Measurements from ENCODE around the gene TSC22D4. TPM values are rescaled to one million over a fixed set of nuclear protein-coding genes. Genes with fewer than 3 reads are reported as not detected.

TSC22D4 gene
- total and polyA plus RNA-seq, 5 experiments from 2014 or later: 30.3 to 129 (median 35.9) TPM

DNA sequence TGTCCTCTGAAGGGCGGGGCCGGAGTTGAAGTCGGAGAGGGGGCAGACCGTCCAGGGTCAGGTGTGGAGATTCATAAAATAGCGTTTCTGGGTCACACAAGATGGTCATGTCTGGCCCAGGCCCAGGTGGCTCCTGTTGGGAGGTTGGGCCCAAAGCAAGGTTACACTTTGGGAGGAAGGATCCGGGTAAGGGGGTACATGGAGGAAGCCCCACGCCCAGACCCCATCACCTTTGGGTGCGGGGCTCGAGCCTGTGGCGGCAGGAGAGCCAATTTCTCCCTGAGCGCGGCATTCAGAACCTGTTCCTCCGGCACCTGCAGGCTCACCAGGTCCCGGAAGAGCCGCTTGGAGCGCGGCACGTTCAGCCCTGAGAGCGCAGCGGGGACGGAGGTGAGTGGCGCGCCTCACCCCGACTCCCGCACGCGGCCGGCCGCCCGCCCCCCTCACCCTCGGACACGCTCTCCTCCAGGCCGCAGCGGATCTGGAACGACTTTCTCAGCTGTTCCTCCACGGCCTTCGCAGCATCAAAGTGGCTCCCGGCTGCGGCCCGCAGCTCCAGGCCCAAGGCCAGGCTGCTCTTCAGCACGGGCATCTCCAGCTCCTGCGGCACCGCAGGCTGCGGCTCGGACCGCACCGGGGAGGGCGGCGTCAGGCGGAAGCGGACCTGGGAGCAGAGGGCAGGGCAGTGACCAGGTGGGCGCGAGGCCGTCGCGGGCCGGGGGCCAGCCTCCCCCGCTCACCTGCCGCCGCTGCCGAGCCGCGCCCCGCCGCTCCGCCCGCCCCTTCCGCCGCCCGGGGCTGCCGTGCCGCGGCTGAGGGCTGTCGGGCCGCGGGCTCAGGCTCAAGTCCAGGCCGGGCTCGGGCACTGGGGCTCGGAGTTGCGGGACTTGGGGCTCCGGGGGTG is 43.4 kb downstream of the TSC22D4 start:
- Mint-ChIP-seq H3K4me1 (peaks cover 18 to 50% (median 48%) of the 10 kb centered on the region in 4 donors), H3K36me3 (peaks cover 2 to 35% (median 5%) of the 10 kb centered on the region in 3 donors), H3K27me3 (no peaks in the 10 kb centered on the region), H3K27ac (peak overlapping the region; percentile 84 to 98 (median 96)), H3K9me3 (peaks cover 0 to 2% (median 0%) of the 10 kb centered on the region in 9 donors), H3K4me3 (peak overlapping the region; percentile 85 to 97 (median 94))
- POLR2A ChIA-PET: interaction anchor here (0.5 to 5.0 kb wide), 26 partner anchors 7 to 811 kb away, joined by 3 to 57 read pairs (median 6); partner anchors contain the start of genes AGFG2, AP4M1, FBXO24 and LAMTOR4
- peak; percentile 34 to 50 for ATAC-seq
- peak in 9 of 10 donors; percentile 25 to 69 (median 49) for DNase-seq

GRCh38 chr7:100434297-100435144 is 44.5 kb downstream of the TSC22D4 start:
- Mint-ChIP-seq H3K9me3 (peaks cover 0 to 3% (median 0%) of the 10 kb centered on the region in 9 donors), H3K4me3 (peak overlapping the region; percentile 82 to 94 (median 89)), H3K27ac (peak overlapping the region; percentile 84 to 97 (median 93)), H3K4me1 (peaks cover 22 to 56% (median 54%) of the 10 kb centered on the region in 4 donors), H3K27me3 (peaks cover 0 to 2% (median 0%) of the 10 kb centered on the region in 5 donors), H3K36me3 (peaks cover 4 to 38% (median 5%) of the 10 kb centered on the region in 3 donors)
- ATAC-seq (no peak), DNase-seq (peak in 1 of 10 donors; percentile 22)
- POLR2A ChIA-PET: interaction anchor here (0.9 to 5.0 kb wide), 9 partner anchors 11 to 345 kb away, joined by 3 to 31 read pairs (median 4); partner anchors contain the start of genes COPS6, FBXO24, LRCH4 and MBLAC1

DNA sequence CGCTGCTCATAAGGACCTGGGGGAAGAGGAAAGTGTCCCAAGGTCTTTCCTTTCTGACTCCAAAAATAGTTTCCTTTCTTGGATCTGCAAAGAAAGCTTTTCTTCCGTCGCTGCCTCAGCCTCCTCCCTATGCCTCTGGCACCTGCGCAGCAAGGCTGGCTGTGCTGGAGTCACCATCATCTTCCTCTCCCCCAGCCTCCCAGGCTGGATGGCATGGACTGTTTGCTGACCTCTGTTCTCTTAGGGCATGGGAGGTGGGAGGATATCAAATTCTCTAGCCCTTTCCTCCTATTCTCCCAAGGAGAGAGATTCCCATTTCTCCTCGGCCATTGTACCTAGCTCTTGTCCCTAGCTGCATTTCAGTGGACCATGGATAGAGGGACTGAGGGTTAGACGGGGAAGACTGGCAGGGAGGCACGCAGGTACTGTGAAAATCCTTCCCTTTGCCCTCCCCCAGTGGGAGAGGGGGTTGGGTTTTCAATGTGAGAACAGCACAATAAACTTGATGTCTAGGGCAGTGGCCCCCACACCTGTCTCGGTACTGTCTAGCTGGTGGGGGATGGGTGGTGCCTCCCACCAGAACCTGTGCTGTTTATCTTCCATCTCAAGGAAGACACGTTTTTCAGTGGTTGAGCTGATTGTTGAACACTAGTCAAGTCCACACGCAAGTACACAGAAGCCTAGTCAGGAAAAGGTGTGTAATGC is 45.3 kb downstream of the TSC22D4 start:
- ATAC-seq: no peak
- no peak for DNase-seq
- peaks cover 5 to 41% (median 9%) of the 10 kb centered on the region in 3 donors for H3K36me3 Mint-ChIP-seq
- peaks cover 25 to 61% (median 58%) of the 10 kb centered on the region in 4 donors for H3K4me1 Mint-ChIP-seq
- peaks cover 0 to 6% (median 0%) of the 10 kb centered on the region in 9 donors for H3K9me3 Mint-ChIP-seq
- H3K4me3 Mint-ChIP-seq: peak overlapping the region; percentile 56 to 94 (median 88)
- POLR2A ChIA-PET: interaction anchor here (1.3 to 5.0 kb wide), 5 partner anchors 17 to 344 kb away, joined by 3 to 31 read pairs (median 8); partner anchors contain the start of genes COPS6, FBXO24, LRCH4 and TSC22D4
- peaks cover 0 to 7% (median 0%) of the 10 kb centered on the region in 5 donors for H3K27me3 Mint-ChIP-seq
- H3K27ac Mint-ChIP-seq: peak overlapping the region; percentile 80 to 95 (median 92)

GRCh38 chr7:100433276-100433591 is 45.8 kb downstream of the TSC22D4 start:
- H3K4me3 Mint-ChIP-seq: peak overlapping the region in 8 of 10 donors; percentile 0 to 94 (median 88)
- DNase-seq: no peak

DNA sequence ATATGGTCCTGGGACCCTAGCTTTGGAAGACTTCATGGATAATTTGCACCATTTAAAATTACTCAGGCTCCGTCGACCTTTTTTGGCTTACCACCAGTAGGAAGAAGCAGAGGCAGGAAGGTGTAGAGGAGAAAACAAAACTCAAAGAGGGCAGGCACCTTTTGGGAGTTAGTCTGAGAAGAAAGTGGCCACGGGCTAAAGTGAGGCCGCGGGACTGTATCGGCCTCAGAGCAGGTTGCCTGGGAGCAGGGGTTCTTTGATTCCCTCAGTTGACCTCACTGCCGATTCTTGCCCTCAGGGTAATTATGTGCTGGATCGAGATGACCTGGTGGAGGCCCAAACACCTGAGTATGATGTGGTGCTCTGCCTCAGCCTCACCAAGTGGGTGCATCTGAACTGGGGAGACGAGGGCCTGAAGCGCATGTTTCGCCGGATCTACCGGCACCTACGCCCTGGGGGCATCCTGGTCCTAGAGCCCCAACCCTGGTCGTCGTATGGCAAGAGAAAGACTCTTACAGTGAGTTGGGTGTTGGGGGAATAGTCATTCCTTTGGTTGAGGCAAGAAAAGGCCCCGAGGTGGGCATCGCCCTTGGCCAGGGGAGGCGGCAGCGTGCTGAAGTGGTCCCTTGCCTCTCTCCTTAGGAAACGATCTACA is 46.3 kb downstream of the TSC22D4 start:
- H3K27ac Mint-ChIP-seq: peak overlapping the region in 9 of 10 donors; percentile 81 to 95 (median 91)
- H3K27me3 Mint-ChIP-seq: peaks cover 0 to 11% (median 0%) of the 10 kb centered on the region in 5 donors
- DNase-seq (no peak), ATAC-seq (no peak)
- H3K4me3 Mint-ChIP-seq: peak overlapping the region in 9 of 10 donors; percentile 25 to 94 (median 78)
- H3K9me3 Mint-ChIP-seq: peaks cover 0 to 6% (median 0%) of the 10 kb centered on the region in 9 donors
- peaks cover 32 to 71% (median 64%) of the 10 kb centered on the region in 4 donors for H3K4me1 Mint-ChIP-seq
- POLR2A ChIA-PET: no interaction called here
- H3K36me3 Mint-ChIP-seq: peaks cover 5 to 41% (median 9%) of the 10 kb centered on the region in 3 donors

More at GRCh38 chr7:100433276-100433591, 45.8 kb downstream of the TSC22D4 start:
- Mint-ChIP-seq H3K9me3 (peaks cover 0 to 6% (median 0%) of the 10 kb centered on the region in 9 donors), H3K4me1 (peaks cover 30 to 66% (median 60%) of the 10 kb centered on the region in 4 donors), H3K27ac (peak overlapping the region in 9 of 10 donors; percentile 24 to 95 (median 93)), H3K27me3 (peaks cover 0 to 11% (median 0%) of the 10 kb centered on the region in 5 donors), H3K36me3 (peaks cover 5 to 41% (median 9%) of the 10 kb centered on the region in 3 donors)
- POLR2A ChIA-PET: no interaction called here
- no peak for ATAC-seq

GRCh38 chr7:100432053-100432452 is 47.0 kb downstream of the TSC22D4 start:
- peak overlapping the region in 9 of 10 donors; percentile 72 to 95 (median 90) for H3K27ac Mint-ChIP-seq
- peaks cover 5 to 41% (median 9%) of the 10 kb centered on the region in 3 donors for H3K36me3 Mint-ChIP-seq
- peaks cover 32 to 71% (median 66%) of the 10 kb centered on the region in 4 donors for H3K4me1 Mint-ChIP-seq
- peaks cover 0 to 11% (median 0%) of the 10 kb centered on the region in 5 donors for H3K27me3 Mint-ChIP-seq
- DNase-seq (no peak), ATAC-seq (no peak)
- H3K9me3 Mint-ChIP-seq: peaks cover 0 to 6% (median 0%) of the 10 kb centered on the region in 9 donors
- POLR2A ChIA-PET: interaction anchor here (4.2 kb wide), 1 partner anchor 153 kb away, joined by 72 read pairs; the partner anchor contains the start of genes FBXO24 and LRCH4
- H3K4me3 Mint-ChIP-seq: peak overlapping the region; percentile 71 to 94 (median 86)

DNA sequence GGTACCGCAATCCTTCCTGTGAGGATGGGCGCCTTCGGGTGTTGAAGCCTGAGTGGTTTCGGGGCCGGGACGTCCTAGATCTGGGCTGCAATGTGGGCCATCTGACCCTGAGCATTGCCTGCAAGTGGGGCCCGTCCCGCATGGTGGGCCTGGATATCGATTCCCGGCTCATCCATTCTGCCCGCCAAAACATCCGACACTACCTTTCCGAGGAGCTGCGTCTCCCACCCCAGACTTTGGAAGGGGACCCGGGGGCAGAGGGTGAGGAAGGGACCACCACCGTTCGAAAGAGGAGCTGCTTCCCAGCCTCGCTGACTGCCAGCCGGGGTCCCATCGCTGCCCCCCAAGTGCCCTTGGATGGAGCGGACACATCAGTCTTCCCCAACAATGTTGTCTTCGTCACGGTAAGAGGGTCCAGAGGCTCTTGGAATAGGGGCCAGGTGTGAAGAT is 47.7 kb downstream of the TSC22D4 start:
- peaks cover 5 to 39% (median 9%) of the 10 kb centered on the region in 3 donors for H3K36me3 Mint-ChIP-seq
- POLR2A ChIA-PET: interaction anchor here (1.0 to 4.2 kb wide), 3 partner anchors 24 to 153 kb away, joined by 3 to 72 read pairs (median 11); partner anchors contain the start of genes FBXO24 and LRCH4
- DNase-seq (no peak), ATAC-seq (no peak)
- H3K9me3 Mint-ChIP-seq: peaks cover 0 to 6% (median 0%) of the 10 kb centered on the region in 9 donors
- H3K4me1 Mint-ChIP-seq: peaks cover 32 to 71% (median 64%) of the 10 kb centered on the region in 4 donors
- H3K27ac Mint-ChIP-seq: peak overlapping the region; percentile 72 to 95 (median 89)
- H3K4me3 Mint-ChIP-seq: peak overlapping the region; percentile 71 to 94 (median 88)
- peaks cover 0 to 11% (median 0%) of the 10 kb centered on the region in 5 donors for H3K27me3 Mint-ChIP-seq

- Mint-ChIP-seq H3K9me3 (peaks cover 0 to 5% (median 0%) of the 10 kb centered on the region in 9 donors), H3K36me3 (peaks cover 5 to 37% (median 9%) of the 10 kb centered on the region in 3 donors), H3K27ac (peak overlapping the region; percentile 87 to 96 (median 94)), H3K4me1 (peaks cover 32 to 71% (median 65%) of the 10 kb centered on the region in 4 donors), H3K4me3 (peak overlapping the region; percentile 82 to 94 (median 88)), H3K27me3 (peaks cover 0 to 11% (median 0%) of the 10 kb centered on the region in 5 donors)
- no peak for ATAC-seq
- POLR2A ChIA-PET: interaction anchor here (0.6 to 4.2 kb wide), 32 partner anchors 7 to 1065 kb away, joined by 3 to 72 read pairs (median 4); partner anchors contain the start of genes AGFG2, AP4M1, ATP5MF and BUD31
- peak in 6 of 10 donors; percentile 29 to 71 (median 34) for DNase-seq
Measured at GRCh38 chr7:100430493-100431285, 48.3 kb downstream of the TSC22D4 start.

GRCh38 chr7:100429637-100430492 is 49.1 kb downstream of the TSC22D4 start, which contains the start of gene MEPCE:
Gene MEPCE (plus strand): TSS chr7:100429831. CDS start chr7:100430019, 188 bp downstream.
- DNase-seq (peak; percentile 93 to 99 (median 98)), ATAC-seq (peak; percentile 48 to 49)
- Mint-ChIP-seq H3K4me3 (peak within 1 kb of the TSS; percentile 89 to 100 (median 99)), H3K27ac (peak within 1 kb of the TSS; percentile 99 to 100 (median 100)), H3K27me3 (peaks cover 0 to 11% (median 0%) of the 10 kb centered on the region in 5 donors), H3K4me1 (peaks cover 32 to 66% (median 60%) of the 10 kb centered on the region in 4 donors), H3K9me3 (peaks cover 0 to 5% (median 0%) of the 10 kb centered on the region in 9 donors), H3K36me3 (peaks cover 4 to 37% (median 9%) of the 10 kb centered on the region in 3 donors)
- POLR2A ChIA-PET: interaction anchor here (0.6 to 4.2 kb wide), 59 partner anchors 8 to 1064 kb away, joined by 3 to 72 read pairs (median 5); partner anchors contain the start of genes AGFG2, AP4M1, ATP5MF and BUD31

All from naive thymus-derived CD8-positive, alpha-beta T cell (primary cell).